SU-DHL-6 (cell line): ENCODE measurements around the gene CXXC5.

ENCODE experiments used
- H2AFZ ChIP-seq: fragments of 200-600 bp; sonication (generic); 2 replicates; pipeline ENCODE4 v1.6.1; 2014; ENCODE audit warnings: low read depth, mild to moderate bottlenecking, moderate library complexity, mixed read lengths, antibody characterized with exemption, low read length; ENCODE audit not compliant: severe bottlenecking
- H3F3A ChIP-seq: fragments of 200-600 bp; shearing (Covaris generic); 2 replicates; pipeline ENCODE4 v1.6.0; 2016; ENCODE audit warnings: antibody characterized with exemption, mild to moderate bottlenecking; ENCODE audit not compliant: insufficient read depth
- H3K27ac ChIP-seq: fragments of 200-600 bp; sonication (generic); 2 replicates; pipeline ENCODE4 v1.5.1; 2016; ENCODE audit warnings: low read depth, mild to moderate bottlenecking, low read length, moderate library complexity, mixed read lengths
- H3K27me3 ChIP-seq: fragments of 200-600 bp; sonication (generic), shearing (Covaris generic); 2 replicates; pipeline ENCODE4 v1.6.0; 2014; ENCODE audit warnings: mild to moderate bottlenecking, low read length
- H3K36me3 ChIP-seq: fragments of 200-600 bp; sonication (generic); 2 replicates; pipeline ENCODE4 v1.6.1; 2014; ENCODE audit warnings: mild to moderate bottlenecking, low read length, mixed read lengths
- H3K4me2 ChIP-seq: fragments of 300-600, 200-600 bp; shearing (Covaris generic), sonication (generic); 2 replicates; pipeline ENCODE4 v1.6.0; 2014; ENCODE audit warnings: low read length, low read depth, mild to moderate bottlenecking; ENCODE audit not compliant: poor library complexity, severe bottlenecking
- H3K4me3 ChIP-seq: fragments of 200-600 bp; sonication (generic); 2 replicates; pipeline ENCODE4 v1.5.1; 2014; ENCODE audit warnings: antibody characterized with exemption, low read length, mild to moderate bottlenecking, mixed read lengths; ENCODE audit not compliant: insufficient read depth, poor library complexity, severe bottlenecking
- H3K79me2 ChIP-seq: fragments of 200-600 bp; sonication (generic); 2 replicates; pipeline ENCODE4 v1.6.1; 2014; ENCODE audit warnings: mild to moderate bottlenecking, low read length, moderate library complexity; ENCODE audit not compliant: insufficient read depth
- H3K9ac ChIP-seq: fragments of 200-600 bp; sonication (generic); 2 replicates; pipeline ENCODE4 v1.7.0; 2014; ENCODE audit warnings: mild to moderate bottlenecking, low read length
- H3K9me2 ChIP-seq: fragments of 200-600 bp; sonication (generic); replicated peaks from 2 replicates; pipeline ENCODE4 v1.6.1; 2014; ENCODE audit warnings: low read length; ENCODE audit not compliant: insufficient read depth
- H3K9me3 ChIP-seq: fragments of 200-600 bp; sonication (generic); 2 replicates; pipeline ENCODE4 v1.6.1; 2014; ENCODE audit warnings: low read length, mixed read lengths; ENCODE audit not compliant: insufficient read depth
- H4K20me1 ChIP-seq: fragments of 200-600 bp; sonication (generic); 2 replicates; pipeline ENCODE4 v1.6.1; 2014; ENCODE audit warnings: low read depth, mild to moderate bottlenecking, antibody characterized with exemption, low read length, moderate library complexity, mixed read lengths
- CTCF ChIP-seq: fragments of 200-600 bp; sonication (generic); IDR thresholded peaks from one replicate; pipeline ENCODE4 v1.5.1; 2017; ENCODE audit warnings: antibody characterized with exemption, mild to moderate bottlenecking, low read length, moderate library complexity; ENCODE audit not compliant: insufficient read depth, poor library complexity, severe bottlenecking
- EZH2phosphoT487 ChIP-seq: fragments of 200-600 bp; sonication (generic), shearing (Covaris generic); conservative IDR thresholded peaks from 2 replicates; pipeline ENCODE4 v1.6.1; 2018; ENCODE audit warnings: mild to moderate bottlenecking, antibody characterized with exemption, low read length, moderate library complexity, mixed read lengths

The CXXC5 gene

GRCh38 chr5:139696167-139696893 lies 48.2 kb downstream of the CXXC5 start:
- H3K27ac ChIP-seq: no peak overlapping the region
- no peaks in the 10 kb centered on the region for H3K27me3 ChIP-seq
- no peaks in the 10 kb centered on the region for H4K20me1 ChIP-seq
- H3K79me2 ChIP-seq: no peaks in the 10 kb centered on the region
- H3K4me3 ChIP-seq: no peak overlapping the region
- TF ChIP-seq CTCF (no peak), EZH2phosphoT487 (no peak)
- no peaks in the 10 kb centered on the region for H3K36me3 ChIP-seq
- H3F3A ChIP-seq: no peaks in the 10 kb centered on the region
- H3K9me3 ChIP-seq: no peaks in the 10 kb centered on the region
- no peak overlapping the region for H2AFZ ChIP-seq
- no peak overlapping the region for H3K9ac ChIP-seq
- H3K4me2 ChIP-seq: no peak overlapping the region
- no peaks in the 10 kb centered on the region for H3K9me2 ChIP-seq

DNA sequence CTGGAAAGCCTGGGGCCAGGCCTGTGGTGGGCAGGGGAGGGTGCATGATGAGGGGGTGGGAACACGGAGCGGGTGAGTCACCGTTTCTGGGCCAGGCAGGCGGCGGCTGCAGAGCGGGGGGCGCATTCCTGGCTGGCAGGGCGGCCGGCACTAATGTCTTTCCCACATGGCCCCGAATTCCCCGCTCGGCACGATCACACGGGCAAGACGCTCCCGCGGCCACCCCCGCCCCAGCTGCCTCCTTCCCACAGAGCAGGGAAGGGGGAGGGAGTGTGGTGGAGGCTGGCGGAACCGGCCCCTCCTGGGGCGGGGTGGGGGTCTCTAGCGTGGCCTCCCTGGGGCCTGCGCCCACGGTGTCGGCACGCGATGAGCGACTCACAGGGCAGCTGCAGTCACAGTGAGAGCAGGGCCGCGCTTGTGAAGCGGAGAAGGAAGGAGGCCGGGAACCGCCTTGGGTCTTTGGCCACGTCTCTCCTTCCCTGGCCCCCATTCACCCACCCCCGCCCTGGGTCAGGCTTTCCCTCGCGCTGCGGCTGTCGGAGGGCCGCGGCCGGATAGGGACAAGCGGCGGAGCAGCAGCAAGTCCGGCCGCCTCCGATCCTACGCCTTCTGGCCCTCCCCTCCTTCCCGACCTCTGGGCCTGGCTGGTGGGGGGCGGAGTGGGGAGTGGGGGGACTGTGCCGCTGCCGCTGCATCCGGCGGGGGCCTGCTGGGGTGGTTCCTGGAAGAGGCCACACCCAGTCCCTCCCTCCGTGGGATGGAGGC lies 48.9 kb downstream of the CXXC5 start:
- Histone ChIP-seq H4K20me1 (no peaks in the 10 kb centered on the region), H3K4me2 (no peak overlapping the region), H3K9ac (no peak overlapping the region), H3F3A (no peaks in the 10 kb centered on the region), H3K9me3 (no peaks in the 10 kb centered on the region), H2AFZ (no peak overlapping the region), H3K27me3 (no peaks in the 10 kb centered on the region), H3K79me2 (no peaks in the 10 kb centered on the region), H3K27ac (no peak overlapping the region), H3K9me2 (no peaks in the 10 kb centered on the region), H3K36me3 (no peaks in the 10 kb centered on the region), H3K4me3 (no peak overlapping the region)
- TF ChIP-seq CTCF (no peak), EZH2phosphoT487 (no peak)

GRCh38 chr5:139698490-139699146 lies 50.5 kb downstream of the CXXC5 start:
- Histone ChIP-seq H3K9me2 (no peaks in the 10 kb centered on the region), H3K9ac (no peak overlapping the region), H3K27ac (no peak overlapping the region), H3F3A (no peaks in the 10 kb centered on the region), H3K27me3 (no peaks in the 10 kb centered on the region), H3K4me2 (no peak overlapping the region), H4K20me1 (no peaks in the 10 kb centered on the region), H3K79me2 (no peaks in the 10 kb centered on the region), H2AFZ (no peak overlapping the region), H3K4me3 (no peak overlapping the region), H3K36me3 (no peaks in the 10 kb centered on the region), H3K9me3 (no peaks in the 10 kb centered on the region)
- TF ChIP-seq CTCF (no peak), EZH2phosphoT487 (no peak)
